Endothelial cell of umbilical vein (primary cell): ENCODE data around the gene LECT2.

Source experiments
- EZH2 ChIP-seq: IDR thresholded peaks from 2 replicates; pipeline ENCODE4 v1.6.1; 2012; ENCODE audit warnings: borderline replicate concordance, low read depth, mild to moderate bottlenecking, moderate library complexity, low read length, inconsistent platforms; ENCODE audit not compliant: severe bottlenecking
- FOS ChIP-seq: IDR thresholded peaks from 2 replicates; pipeline ENCODE4 v1.6.1; 2011; ENCODE audit warnings: mild to moderate bottlenecking, low read length, moderate library complexity, borderline replicate concordance; ENCODE audit not compliant: insufficient read depth
- POLR2A ChIP-seq: IDR thresholded peaks from 2 replicates; pipeline ENCODE4 v1.6.1; 2012; ENCODE audit warnings: low read depth, mild to moderate bottlenecking, control low read depth, low read length
- POLR2AphosphoS5 ChIP-seq: IDR thresholded peaks from 2 replicates; pipeline ENCODE4 v1.6.1; 2012; ENCODE audit warnings: low read depth, mild to moderate bottlenecking, control low read depth, low read length, moderate library complexity; ENCODE audit not compliant: insufficient read depth
- TF ChIP-seq, protein P1 (sequence below), 2 donors: IDR thresholded peaks; 1 replicate in 1 of 2; 2 replicates in 1 of 2; pipeline ENCODE4 v1.5.1; 2011; ENCODE audit warnings: low read length in 2 of 2, mild to moderate bottlenecking in 2 of 2, moderate library complexity in 2 of 2, control low read depth in 1 of 2, inconsistent platforms in 1 of 2, low read depth in 1 of 2; ENCODE audit not compliant: insufficient read depth in 1 of 2; ENCODE audit errors: extremely low read depth in 1 of 2
- TF ChIP-seq, protein P2 (sequence below): IDR thresholded peaks from 2 replicates; pipeline ENCODE4 v1.6.1; 2011; ENCODE audit not compliant: insufficient read depth, insufficient read length

DNA sequence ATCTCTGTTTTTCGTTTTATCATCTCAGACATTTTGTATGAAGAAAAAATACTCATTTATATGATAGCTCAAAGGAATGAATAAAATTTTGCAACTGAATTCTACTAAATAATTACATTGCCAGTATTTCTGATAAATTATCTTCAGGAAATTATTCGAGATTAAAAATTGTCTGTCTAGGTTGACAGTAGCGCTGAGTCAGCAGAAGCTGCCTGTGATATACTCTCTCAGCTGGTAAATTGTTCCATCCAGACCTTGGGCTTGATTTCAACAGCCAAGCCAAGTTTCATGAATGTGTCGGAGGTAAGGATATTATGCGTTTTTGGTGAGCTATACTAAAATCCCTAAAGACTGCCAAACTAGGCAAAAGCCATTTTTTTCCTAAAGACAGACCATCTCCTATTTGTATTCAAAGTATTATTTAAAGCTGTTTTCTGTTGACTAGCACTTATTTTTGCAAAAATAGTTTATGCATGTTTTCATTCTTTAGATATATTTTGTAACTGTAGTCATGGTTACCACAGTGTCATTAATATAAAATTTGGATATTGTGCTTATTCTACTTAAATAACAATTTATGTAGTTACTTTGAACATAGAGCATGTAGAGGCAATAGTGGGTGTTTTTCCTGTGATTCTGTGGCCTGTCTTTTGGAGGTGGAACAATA is 17.4 kb downstream of the LECT2 start:
- TF ChIP-seq POLR2A (no peak), EZH2 (no peak), FOS (no peak), POLR2AphosphoS5 (no peak)
- TF ChIP-seq, protein P1, sequence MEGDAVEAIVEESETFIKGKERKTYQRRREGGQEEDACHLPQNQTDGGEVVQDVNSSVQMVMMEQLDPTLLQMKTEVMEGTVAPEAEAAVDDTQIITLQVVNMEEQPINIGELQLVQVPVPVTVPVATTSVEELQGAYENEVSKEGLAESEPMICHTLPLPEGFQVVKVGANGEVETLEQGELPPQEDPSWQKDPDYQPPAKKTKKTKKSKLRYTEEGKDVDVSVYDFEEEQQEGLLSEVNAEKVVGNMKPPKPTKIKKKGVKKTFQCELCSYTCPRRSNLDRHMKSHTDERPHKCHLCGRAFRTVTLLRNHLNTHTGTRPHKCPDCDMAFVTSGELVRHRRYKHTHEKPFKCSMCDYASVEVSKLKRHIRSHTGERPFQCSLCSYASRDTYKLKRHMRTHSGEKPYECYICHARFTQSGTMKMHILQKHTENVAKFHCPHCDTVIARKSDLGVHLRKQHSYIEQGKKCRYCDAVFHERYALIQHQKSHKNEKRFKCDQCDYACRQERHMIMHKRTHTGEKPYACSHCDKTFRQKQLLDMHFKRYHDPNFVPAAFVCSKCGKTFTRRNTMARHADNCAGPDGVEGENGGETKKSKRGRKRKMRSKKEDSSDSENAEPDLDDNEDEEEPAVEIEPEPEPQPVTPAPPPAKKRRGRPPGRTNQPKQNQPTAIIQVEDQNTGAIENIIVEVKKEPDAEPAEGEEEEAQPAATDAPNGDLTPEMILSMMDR (IDR thresholded peaks at IDR 0.05; ENCODE audit: extremely low read depth in 1 of 2, insufficient read depth in 1 of 2, low read depth in 1 of 2, low read length in 2 of 2), result no peak
- TF ChIP-seq, protein P2, sequence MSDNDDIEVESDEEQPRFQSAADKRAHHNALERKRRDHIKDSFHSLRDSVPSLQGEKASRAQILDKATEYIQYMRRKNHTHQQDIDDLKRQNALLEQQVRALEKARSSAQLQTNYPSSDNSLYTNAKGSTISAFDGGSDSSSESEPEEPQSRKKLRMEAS, result no peak
